GM18498 (cell line): ENCODE measurements around the gene DNAJB6.
"Not testable (repeated sequence)": the region's sequence is repeated elsewhere in the genome, so short reads cannot be mapped to it uniquely, and the experiment has no call there.

Source experiments
- ATAC-seq: cut with Tn5 transposase; IDR thresholded peaks from one replicate; pipeline ENCODE4 v1.9.1; 2021; ENCODE audit warnings: mild to moderate bottlenecking, moderate library complexity; ENCODE audit not compliant: unreplicated experiment

Gene DNAJB6

DNA sequence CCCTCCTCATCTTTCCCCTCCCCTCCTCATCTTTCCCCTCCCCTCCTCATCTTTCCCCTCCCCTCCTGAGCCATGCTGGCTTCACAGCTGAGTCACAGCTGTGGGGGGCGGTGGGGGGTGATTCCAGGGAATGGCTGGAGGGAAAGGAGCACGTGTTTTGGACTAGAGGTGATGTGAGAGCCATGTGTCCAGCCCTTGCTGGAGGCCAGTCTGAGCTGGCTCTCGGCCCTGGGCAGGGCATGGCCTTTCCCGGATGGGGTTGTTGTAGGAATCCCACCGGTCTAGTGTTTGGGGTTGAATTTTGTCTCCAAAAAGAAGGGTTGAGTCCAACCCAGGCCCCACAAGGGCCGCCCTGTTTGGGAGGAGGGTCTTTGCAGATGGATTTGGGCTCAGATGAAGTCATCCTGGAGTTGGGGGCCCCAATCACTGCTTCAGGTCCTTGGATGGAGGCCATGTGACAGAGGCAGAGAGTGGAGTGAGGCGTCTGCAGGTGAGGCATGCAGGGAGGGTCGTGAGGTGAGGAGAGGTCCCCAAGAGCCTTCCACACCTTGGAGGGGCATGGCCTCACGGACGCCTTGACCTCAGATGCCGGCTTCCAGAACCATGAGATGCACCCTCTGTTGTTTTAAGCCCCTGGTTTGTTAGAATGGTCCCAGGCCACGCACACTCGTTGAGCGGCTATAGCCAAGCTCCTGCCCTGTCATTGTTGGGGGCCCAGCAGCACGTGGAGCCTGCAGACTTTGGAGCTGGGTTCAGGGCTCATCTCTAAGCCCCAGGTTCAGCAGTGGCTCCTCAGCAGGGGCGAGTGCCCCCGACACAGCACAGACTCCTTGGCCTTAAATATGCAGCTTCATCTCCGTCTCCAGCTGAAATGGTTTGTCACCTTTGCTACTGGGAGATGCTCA, 101.6 kb downstream of the DNAJB6 start:
- ATAC-seq, result no peak

DNA sequence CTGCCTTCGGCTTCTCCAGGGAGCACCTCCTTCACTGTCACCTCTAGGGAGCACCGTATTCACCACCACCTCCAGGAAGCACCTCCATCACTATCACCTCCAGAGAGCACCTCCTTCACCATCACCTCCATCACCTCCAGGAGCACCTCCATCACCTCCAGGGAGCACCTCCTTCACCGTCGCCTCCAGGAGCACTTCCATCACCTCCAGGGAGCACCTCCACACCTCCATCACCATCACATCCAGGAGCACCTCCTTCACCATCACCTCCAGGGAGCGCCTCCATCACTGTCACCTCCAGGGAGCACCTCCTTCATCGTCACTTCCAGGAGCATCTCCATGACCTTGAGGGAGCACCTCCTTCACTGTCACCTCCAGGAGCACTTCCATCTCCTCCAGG, 102.3 kb downstream of the DNAJB6 start:
- no peak for ATAC-seq

DNA sequence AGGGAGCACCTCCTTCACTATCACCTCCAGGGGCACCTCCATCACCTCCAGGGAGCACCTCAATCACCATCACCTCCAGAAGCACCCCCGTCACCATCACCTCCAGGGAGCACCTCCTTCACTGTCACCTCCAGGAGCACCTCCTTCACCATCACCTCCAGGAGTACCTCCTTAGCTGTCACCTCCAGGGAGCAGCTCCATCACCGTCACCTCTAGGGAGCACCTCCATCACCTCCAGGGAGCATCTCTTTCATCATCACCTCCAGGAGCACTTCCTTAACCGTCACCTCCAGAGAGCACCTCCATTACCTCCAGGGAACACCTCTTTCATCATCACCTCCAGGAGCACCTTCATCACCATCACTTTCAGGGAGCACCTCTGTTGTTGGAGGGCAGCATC, 103.0 kb downstream of the DNAJB6 start:
- ATAC-seq, result no peak

DNA sequence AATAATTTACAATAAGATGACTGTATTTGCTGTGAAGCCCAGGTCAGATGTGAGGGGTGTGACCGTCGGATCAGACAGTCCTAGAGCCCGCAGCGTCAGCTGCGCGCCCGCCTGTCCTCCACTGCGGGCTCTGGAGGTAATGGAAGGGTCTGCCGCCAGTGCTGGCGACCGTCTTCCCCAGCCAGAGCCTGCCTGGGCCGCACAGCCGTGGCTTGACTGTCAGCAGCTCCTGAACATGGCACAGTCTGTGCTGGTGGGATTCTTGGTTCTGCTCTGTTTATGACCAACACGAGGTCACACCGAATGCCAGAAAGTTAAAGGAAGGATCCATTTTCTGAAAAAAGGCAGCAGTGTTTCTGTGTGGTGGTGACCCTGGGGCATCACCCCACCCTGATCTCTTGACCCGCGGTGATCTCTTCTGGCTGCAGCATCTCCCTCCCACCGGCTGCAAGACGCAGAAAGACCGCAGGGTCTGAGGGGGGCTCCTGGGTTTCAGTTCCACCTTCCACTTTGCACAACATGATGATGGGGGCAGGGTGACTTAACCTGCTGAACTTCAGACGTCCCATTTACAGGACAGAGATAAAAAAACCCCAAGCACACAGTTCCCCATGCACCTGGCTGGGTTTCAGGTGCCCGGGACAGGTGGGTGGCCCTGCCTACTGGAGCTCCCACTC, 103.7 kb downstream of the DNAJB6 start:
- no peak for ATAC-seq

DNA sequence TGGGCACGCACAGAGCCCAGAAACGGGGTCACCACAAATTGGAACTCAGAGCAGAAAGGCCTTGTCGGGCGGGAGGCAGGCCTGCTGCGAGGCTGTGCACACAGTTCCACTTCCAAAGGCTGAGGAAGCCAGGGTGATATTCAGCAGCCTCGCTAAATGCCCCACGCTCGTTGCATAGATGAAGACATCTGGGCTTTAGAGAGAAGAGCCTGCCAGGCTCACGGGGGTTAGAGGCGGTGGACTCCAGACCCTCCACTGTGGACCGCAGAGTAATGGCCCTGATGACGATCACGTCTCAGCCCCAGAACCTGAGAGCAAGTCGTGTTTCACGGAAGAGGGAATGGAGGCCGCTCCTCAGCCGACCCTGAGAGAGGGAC, 104.2 kb downstream of the DNAJB6 start:
- ATAC-seq, result no peak

DNA sequence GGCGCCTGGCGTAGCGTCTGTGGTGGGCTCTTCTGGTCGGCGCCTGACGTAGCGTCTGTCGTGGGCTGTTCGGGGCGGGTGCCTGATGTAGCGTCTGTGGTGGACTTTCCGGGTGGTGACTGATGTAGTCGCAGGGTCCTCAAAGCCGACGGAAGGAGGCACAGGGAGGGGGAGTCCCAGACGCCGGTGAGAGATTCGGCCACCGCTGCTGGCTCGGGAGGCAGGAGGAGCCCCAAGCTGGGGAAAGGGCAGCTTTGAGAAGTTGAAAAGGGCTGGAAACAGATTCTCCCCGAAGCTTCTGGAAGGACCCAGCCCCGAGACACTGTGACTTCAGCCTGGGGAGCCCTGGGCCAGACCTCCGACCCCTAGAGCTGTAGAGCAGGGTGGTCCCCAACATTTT, 105.7 kb downstream of the DNAJB6 start:
- no peak for ATAC-seq

DNA sequence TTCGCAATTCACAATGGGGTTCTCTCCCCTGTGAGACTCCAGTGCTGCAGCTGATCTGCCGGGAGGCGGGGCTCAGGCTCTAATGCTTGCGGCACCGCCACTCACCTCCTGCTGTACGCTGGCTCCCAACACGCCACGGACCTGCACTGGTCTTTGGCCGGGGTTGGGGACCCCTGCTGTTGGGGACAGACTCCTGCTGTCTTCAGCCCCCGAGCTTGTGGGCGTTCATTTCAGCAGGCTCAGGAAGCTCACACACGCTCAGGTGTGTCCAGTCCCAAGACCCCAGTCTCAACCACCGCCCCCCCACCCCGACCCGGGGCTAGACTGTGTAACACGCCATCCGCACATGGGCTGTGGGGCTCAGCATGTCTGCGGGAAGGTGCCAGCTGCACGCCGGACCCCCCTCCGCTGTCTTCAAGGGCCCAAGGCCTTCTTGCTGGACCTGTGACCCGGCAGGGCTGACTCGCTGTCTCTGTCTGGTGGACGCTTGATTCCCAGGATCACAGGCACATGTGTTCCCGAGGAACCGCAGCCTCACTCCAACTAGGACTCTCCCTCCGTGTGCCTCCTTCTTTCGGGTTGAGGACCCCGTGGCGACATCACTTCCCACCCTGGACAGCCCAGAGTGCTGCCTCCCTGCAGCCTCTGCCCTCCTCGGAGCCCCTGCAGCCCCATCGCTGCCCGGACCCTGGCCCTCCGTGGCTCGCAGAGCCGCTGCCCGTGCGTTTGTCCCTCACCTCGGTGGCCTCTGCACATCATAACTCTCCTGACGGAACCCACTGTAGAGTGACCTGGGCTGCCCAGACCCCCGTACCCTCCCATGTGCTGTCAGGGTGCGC, 106.4 kb downstream of the DNAJB6 start:
- no peak for ATAC-seq

DNA sequence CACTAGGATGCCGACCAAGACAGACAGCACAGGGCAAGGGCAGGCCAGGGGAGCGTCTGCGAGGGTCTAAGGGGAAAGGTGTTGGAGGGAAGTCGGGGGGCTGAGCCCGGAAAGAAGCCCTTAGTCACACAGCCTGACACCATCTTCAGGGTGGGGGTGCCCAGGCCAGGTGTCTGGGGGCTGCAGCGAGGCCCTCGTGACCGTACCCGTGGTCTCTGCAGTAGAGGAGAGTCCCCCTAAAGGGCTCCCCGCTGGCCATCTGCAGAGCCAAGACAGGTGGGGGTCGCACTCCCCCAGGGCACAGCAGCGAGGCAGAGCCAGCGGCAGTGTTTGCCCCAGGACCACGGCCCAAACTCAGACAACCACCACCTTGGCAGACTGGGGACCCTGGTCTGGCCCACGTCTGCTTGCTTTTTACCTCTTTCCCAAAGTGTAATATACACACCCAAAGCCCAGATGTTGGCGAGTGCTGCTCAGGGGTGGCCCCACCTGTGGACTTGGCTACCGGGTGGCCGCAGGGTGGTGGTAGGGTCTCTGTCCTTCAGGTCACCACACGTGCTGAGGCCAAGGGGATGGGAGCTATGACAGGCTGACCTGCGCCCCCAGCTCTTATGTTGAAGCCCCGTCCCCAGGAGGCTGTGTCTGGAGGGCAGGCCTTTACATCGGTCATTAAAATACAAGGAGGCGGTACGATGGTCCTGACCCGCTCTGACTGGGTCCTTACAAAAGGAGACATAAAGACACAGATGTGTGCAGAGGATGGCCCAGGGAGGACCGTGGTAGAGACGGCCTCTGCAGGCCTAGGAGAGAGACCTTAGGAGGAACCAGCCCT, 107.4 kb downstream of the DNAJB6 start:
- ATAC-seq, result no peak

DNA sequence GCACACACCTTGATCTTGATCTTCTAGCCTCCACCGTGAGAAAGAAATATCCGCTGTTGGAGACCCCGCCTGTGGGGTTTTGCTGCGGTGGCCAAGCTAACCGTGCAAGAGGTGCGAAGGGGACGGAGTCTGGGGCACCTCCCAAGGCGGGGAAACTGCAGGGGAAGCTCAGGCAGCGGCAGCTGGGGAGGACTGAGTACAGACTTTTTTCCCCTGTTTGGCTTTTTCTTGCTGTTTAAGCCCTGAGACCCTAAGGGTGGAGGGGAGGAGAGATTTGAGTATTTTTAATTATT, 108.0 kb downstream of the DNAJB6 start:
- ATAC-seq, result no peak

DNA sequence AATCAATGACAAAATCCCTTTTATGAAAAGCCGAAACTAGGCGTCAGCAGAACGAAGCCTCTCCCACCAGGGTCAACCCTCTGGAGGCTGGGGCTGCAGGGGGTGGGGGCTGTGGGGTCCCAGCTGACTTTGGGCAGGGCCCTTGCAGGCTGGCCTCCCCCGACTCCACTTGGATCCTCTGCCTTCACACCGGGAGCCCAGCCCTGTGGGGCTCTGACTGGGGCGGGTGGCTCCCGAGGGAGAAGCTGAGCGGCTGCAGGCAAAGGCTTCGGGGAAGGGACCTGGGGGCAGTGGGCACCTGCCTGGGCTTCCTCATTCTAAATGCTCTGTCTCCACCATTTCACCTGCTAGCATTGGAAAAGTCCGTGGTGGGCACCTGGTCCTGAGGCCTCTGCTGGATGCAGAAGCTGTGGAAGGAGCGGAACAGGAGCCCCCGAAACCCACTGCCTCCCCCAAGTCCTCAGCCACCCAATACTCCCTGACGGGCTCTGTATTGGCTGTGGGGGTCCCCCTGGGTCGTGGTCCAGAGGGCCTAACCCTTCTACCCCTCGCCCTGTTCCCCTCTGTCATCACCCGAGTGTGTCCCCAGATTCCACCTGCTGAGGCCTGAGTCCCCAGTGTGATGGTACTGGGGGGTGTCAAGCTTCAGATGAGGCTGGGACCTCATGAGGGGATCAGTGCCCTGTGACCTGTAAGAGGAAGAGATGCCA, 108.6 kb downstream of the DNAJB6 start:
- no peak for ATAC-seq

DNA sequence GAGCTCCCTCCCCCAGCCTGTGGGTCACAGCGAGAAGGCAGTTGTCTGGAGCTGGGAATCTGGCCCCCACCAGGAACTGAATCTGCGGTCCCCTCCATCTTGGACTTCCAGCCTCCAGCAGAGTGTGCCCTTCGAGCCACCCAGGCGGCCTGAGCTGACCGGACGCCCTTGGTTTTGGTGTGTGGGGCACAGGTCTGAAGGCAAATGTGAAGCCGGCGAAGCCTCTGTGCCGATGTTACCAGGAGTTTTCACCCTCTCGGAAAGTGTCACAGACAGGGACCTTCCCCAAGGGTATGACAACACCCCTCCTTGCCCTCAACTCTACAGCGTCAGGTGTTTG, 109.1 kb downstream of the DNAJB6 start:
- ATAC-seq, result no peak

DNA sequence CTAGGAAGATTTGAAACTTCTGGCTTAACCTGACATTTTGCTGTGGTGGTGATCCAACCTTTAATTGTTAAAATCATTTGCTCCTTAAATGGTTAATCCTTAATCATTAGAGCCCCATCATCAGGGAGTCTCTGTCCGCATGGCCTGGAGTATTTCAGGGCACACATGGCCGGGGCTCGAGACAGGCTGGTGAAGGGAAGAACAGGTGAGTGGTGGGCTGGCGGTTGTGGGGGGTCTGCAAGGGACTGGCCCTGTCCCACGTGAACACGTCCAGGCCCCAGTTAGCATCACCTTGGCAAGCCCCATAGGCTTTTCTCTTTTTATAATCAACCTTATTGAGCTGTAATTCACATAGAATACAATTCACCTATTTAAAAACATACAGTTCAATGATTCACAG, 109.5 kb downstream of the DNAJB6 start:
- no peak for ATAC-seq

DNA sequence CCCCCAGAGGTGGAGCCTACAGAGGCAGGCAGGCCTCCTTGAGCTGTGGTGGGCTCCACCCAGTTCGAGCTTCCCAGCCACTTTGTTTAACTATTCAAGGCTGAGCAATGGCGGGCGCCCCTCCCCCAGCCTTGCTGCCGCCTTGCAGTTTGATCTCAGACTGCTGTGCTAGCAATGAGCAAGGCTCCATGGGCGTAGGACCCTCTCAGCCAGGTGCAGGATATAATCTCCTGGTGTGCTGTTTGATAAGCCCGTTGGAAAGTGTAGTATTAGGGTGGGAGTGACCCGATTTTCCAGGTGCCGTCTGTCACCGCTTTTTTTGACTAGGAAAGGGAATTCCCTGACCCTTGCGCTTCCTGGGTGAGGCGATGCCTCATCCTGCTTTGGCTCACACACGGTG, 117.2 kb downstream of the DNAJB6 start:
- ATAC-seq, result not testable (repeated sequence)

DNA sequence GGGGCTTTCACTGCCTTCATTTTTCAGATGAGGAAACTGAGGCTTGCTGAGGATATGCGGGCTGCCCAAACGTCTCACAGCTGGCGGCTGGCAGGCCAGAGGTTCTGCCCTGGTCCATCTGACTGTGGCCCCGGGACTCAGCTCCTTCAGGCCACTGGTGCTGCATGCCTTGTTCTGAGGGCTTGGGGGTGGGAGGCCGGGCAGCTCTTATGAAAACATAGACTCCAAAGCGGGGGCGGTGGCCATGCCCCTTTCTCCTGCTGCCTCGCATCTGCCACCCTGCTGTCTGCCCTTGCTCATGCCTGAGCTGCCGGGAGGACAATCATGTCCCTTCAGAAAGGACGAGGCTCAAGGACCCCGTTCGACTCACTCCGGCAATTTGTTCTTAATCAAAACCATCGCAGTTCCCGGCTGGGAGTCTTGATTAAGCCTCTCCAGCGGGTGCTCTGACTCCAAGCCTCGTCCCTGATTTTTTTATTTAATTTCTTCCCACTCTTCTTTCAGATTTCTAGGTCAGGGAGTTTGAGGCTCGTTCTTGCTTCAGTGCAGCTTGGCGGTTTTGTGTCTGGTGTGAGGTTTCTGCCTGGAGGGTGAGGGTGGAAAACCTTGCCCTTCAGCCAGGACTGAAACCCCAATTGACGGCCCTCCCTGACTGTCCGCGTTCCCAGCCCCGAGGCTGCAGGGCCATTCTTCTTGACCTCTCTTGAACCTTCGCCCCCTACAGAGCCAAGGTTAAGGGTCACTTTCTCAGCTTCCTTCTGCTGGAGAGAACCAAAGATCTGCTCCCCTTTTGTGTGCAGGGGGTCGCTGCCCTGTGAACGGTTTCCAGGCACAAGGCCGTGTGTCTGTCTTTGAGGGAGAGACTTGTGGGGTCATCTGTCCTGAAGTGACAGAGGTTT, 120.8 kb downstream of the DNAJB6 start:
- ATAC-seq, result no peak

DNA sequence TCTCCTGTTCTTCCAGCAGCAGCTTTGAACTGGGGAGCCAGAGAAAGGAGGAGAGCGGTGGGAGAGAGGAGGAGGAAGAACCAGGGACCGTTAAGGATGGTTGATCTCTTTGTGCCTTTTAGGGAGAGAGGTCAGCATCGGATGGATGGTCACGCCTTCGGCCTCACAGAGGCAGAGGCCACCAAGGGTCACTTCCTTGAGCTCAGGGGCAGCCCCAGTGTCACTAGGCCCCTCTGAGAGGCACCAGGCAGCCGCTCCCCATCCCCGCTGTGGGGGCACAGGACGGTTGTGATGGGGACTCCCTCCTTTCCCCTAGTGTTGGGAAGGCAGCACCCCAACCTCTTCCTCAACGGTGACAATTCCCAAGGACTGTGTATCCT, 121.4 kb downstream of the DNAJB6 start:
- no peak for ATAC-seq

DNA sequence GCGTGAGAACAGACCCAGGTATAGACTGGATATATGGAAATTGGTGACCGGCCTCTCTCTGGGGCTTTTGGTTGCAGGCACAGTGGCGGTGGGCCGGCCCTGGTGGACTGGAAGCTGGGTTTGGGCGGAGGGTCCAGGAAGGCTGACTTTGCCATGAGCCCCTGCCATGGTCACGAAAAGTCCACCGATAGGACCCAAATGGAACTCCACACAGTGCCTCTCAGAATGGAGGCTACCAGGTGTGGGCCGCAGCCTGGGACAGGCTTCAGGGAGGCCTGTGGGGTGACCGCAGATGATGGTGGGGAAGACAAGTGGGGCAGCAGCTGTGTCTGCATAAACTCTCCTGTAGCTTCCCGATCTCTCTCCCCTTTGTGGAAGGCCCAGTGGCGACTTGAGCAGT, 123.2 kb downstream of the DNAJB6 start:
- no peak for ATAC-seq

DNA sequence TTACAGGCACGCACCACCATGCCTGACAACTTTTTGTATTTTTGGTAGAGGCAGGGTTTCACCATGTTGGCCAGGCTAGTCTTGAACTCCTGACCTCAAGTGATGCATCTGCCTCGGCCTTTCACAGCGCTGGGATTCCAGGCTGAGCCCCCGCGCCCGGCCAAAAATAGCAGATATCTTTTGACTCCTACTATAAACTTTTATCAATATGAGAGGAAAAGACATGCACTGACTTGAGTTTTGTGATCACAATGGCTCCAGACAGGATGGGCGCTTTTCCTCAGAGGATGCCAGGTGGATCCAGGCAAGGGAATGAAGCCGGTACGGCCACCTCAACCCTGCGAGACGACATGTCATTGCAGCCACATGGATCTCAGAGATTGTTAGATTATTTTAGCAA, 123.9 kb downstream of the DNAJB6 start:
- ATAC-seq, result no peak

DNA sequence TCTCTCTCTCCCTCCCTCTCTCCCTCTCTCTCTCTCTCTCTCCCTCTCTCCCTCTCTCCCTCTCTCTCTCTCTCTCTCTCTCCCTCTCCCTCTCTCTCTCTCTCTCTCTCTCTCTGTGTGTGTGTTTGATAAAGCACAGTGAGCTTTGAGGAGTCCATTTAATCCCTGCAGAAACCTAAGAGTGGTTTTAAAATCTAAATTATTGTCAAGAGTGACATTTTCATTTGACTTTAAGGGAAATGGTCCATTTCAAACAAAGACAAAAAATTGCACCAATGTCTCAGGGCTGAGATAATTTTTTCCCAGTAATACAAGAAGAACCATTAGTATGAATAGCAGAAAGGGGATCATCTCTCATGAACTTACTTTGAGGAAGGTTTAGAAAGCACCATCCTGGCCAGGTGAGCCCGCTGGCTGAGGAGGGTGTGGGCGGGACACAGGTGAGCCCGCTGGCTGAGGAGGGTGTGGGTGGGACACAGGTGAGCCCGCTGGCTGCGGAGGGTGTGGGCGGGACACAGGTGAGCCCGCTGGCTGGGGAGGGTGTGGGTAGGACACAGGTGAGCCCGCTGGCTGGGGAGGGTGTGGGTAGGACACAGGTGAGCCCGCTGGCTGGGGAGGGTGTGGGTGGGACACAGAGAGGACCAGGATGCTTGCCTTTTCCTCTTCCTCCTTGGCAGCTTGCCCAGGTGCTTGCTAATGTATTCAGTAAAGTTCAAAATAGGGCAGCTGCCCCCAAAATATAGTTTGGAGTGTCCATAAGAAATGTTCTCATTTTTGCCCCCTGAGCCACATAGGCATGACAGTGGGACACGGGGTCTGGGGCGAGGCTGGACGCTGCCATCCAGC, 125.0 kb downstream of the DNAJB6 start:
- no peak for ATAC-seq

DNA sequence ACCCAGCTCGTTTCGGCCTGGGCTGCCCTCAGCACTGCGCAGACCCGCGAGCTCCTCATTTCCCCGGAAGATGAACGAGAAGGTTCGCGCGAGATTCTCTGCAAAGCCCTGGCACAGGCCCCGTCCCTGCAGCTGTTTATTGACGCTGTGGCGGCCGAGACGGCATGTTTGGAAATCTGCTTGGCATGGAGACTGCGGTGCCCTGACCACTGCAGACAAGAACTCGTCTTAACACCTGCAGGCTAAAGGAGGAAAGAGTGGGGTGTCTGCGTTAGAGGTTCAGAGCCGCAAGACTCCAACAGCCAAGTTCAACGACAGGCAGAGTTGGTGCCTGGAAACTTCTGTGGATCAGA, 125.6 kb downstream of the DNAJB6 start:
- ATAC-seq, result no peak
